ENCODE data around the gene GNAI3.
A peak's percentile ranks its signal among the peaks of the same experiment; 100 is the strongest.

Gene GNAI3

DNA sequence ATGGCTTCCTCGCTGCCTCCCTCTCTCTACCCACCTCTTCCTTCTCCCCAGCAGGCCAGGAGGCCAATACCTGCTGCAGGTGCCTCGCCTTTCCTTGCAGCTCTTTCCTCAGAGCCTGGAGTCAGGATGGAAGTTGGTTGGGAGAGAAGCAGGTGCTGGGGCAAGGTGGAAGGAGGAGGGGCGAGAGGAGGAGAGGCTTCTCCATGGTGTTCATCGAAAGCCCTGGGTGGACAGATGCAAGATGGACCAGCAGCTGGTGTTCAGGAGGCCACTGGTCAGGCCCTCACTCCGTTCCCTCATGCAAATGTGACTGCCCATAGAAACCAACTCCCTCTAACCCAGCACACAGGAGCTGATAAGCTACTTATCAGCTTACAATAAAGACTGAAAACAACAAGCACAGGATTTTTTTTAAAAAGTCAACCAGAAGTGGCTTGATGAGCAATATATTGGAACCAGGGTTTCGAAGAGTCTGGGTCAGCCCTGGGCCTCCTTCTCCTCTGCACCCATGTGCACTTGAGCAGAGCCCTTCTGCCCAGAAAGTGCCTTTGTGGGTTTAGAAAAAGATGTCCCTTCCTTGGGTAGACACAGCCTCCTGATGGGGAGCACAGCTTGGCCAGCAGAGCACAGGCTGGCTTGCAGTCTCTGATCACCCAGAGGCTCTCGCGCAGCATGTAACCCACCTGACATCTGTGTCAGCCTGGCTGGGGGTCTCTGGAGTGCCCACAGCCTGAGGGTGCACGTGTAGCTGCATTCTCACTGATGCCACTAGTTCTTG is 90.8 kb downstream of the GNAI3 start:
- no peak for DNase-seq

DNA sequence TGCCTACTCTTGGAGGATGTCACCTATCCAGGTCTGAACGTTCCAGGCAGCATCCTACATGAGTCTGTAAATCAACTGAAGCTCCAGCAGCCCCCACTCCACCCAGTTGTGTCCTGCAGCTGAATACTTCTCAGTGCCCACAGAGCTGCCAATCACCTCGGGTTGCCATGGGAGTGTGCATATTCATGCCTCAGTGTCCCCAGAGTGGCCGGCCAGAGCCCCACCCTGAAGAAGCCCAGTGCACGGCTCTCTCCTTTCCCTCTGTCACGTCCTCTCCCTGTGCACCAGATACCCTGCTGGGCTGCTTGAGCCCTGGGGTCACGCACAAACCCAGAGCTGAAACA is 91.4 kb downstream of the GNAI3 start:
- no peak for DNase-seq

DNA sequence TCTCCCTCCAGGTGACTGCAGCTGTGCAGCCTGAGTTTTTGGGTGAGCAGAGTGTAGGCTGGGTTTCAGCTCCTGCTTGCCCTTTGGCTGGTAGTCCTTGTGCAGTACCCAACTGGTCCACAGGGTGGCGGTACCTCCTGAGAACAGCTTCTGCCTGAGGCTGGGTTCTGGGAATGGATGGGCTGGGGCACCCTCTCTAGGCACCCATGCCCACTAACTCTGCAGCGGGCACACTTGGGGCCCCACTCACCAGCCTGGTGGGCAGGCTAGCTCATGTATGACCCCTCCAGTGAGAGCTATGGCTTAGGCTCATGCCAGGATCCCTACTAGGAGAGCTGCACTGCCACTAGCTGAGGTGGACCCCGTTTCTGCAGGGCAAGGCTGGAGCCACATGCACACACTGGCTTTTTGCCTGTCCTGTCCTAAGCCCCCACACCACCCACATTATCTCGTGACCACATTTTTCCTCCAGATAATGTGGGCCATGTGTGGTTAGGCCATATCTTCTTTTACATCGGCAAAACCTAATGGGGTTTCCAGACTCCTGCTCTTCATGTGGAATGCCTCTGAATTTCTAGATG is 92.0 kb downstream of the GNAI3 start:
- DNase-seq = peak; percentile 83 to 85

DNA sequence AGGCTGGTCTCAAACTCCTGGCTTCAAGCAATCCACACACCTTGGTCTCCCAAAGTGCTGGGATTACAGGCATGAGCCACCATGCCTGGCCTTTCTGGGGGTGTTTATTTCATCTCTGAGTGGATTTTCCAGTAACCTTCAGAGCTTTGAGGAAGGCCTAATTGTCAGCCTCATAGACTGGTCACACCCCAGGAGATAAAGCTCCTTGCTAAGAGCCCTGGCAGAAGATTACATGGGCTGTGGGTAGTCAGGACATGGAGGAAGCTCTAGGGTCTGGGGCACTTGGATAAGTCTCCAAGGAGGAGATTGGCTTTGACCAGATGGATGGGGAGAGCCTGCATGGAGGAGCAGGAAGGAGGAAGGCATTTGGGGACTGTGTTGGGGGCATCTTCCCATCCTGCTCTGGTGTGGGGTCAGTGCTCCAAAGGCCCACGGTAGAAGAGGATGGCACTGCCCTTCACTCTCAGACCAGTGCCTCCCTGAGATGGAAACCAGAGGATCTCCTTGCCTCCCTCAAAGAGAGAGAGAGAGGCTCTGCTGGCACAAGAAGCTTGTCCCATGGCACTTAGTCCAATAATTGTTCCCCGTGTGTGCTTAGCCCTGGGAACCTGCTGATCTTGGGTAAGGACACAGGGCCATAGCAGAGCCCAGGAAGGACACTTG is 92.8 kb downstream of the GNAI3 start:
- DNase-seq = no peak

DNA sequence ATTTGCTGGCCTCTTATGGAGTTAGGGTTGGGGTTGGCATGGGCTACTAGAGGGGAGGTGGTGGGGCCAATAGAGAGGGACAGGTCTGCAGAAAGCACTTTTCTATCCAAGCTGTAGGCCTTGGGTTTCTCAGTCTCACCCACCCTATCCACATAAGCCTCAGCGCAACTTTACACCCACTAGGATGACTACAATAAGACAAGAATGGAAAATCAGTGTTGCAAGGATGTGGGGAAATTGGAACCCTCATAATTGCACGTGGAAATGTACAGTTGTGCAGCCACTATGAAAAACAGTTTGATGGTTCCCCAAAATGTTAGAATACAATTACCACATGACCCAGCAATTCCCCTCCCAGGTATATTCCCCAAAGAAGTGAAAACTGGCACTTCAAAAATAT is 93.4 kb downstream of the GNAI3 start:
- peak; percentile 88 to 91 for DNase-seq

DNA sequence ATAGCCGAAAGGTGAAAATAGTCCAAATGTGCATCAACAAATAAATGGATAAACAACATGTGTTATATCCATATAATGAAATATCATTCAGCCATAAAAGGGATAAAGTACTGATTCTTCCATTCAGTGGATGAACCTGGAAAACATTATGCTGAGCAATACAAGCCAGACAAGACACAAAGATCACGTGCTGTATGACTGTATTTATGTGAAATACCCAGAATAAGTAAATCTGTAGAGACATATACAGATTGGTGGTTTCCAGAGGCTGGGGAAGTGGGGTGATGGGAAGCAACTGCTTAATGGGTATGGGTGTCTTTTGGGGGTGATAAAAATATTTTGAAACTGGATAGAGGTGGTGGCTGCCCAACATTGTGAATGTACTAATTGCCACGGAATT is 94.2 kb downstream of the GNAI3 start:
- peak; percentile 46 to 58 for DNase-seq

DNA sequence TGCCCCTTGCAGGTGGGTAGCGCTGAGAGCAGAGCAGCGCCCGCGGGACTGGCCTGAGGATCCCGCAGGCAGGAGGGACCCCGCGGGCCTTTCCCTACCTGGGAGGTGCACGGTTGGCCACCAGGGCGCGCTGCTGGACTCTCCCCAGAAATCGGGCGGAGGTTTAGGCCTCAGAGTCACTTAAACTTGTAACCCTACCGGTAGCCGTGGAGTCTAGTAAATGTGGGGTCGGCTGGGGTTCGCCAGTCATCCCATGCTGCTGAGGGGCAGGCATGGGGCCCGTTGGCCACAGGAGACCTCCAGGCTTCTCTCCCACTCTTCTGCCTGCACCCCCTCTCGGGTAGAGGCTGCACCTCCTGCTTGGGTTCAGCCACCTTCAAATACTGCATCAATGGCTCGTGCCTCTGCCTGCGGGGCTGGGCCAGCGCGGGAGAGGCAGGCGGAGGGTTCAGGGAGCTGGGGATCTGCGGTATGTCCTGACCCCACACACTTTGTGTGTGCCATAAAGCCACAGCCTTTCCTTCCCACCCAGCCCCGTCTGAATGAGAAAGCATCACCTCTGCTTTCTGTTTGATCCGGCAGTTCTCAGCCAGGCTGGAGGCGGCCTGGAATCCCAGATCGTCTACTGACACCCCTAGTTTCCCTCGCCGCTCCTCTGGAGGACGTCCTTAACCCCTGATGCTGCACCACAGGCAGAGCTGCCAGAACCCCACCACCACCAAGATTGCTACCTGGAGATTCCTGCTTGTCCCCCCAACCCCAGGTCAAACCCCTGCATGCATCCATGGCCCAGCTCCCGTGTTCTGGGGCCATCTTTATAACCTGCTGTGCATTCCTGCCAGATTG is 95.2 kb downstream of the GNAI3 start:
- DNase-seq = peak; percentile 73 to 82

DNA sequence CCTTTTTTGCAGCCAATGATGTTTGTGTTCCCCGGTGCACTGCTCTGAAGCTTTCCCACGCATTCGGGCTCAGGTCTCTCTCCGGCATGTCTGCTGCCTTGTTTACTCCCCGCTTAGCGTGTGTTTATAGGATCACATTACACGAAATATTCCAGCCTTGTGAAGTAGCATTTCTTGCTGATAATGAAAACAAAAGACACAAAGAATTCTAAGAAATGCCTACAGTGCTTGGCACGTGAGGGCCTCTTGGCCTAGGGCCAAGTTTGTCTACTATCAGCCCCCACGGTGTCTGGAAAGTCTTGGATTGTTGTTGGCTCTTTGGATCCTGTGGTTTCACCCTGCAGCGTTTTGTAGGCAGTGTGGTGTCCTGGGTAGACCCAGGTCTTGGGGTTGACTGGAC is 96.3 kb downstream of the GNAI3 start:
- no peak for DNase-seq

DNA sequence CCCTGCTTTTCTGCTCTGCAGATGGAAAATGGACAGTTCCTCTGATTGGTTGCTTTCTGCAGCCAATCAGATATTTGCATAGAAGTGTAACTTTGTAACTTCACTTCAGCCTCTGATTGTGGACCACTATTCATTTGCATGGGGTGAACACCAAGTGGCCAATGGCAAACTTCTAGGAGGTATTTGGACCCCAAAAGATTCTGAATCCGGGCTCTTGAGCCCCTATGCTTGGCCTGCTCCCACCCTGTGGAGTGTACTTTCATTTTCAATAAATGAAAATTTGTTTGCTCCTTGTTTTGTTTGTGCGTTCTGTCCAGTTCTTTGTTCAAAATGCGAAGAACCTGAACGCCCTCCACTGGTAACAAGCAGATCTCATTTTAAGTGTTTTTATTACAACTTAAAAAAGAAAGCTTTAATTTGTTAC is 101.1 kb downstream of the GNAI3 start:
- peak in 1 of 2 donors; percentile 28 for DNase-seq

DNA sequence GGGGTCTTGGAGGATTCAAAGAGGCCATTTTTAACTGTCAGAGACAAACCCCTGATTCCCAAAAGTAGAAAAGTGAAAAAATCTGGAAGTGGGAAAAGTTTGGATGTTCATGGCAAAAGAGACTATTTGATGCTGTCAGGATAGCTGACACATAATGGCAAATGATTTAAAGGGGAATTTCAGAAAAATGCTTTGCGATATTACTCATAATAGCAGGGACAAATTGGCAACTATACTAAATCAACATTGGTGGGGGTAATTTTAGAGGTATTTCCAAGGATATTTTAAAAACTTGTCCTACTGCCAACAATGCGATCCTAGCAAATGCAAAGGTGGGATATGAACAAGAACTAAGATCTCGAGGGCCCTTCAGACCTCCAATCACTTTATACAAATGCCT is 102.2 kb downstream of the GNAI3 start:
- DNase-seq = no peak

DNA sequence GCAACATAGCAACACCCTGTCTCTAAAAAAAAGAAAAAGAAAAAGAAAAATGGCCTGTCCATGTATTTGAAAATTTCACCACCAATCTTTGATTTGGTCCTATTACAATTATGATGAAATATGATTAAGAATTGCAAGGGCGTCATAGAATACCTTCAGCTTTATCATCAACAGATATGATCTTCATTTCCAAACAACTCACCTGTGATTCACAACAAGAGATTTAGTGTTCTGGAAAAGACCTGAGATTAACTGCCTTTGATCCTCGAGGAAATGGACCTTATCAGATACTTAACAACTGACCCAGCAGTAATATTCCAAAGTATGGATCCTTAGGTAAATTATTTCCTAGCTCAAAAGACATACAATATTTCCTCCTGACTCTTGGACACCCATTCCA is 104.0 kb downstream of the GNAI3 start:
- no peak for DNase-seq

DNA sequence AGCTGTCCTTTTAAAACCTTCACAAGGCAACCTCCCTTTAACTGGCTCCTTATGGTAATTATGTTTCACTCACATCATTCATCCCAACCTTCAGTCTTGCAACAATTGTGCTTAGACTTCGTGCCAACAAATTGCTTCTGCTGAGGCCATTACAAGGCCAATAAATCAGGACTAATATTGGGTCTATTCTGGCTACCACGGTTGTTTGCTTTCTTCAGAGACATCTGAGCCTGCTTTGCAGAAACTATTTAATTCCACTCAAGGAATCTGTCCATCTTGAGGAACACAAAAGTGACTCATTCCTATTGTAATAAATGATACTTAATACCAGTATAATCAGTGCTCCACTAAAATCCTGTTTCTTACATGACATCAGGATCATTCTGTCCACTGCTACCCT is 104.9 kb downstream of the GNAI3 start:
- DNase-seq = no peak

DNA sequence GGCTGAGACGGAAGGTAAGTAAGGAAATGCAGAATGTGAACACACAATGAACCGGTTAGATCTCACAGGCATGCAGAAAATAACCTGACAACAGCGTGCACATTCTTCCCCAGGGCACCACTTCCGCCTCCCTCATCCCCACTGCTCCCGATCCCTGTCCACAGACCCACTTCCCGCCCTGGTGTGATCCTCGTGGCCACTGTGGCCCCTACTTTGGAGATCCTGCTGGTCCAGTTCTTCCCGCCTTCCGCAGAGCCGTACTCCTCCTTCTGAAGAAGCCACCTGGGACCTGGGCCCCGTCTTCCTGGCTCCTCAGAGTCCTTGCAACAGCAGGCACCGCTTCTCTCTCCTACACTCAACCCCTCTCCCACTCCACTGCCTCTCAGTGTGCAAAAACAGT is 106.1 kb downstream of the GNAI3 start:
- no peak for DNase-seq

DNA sequence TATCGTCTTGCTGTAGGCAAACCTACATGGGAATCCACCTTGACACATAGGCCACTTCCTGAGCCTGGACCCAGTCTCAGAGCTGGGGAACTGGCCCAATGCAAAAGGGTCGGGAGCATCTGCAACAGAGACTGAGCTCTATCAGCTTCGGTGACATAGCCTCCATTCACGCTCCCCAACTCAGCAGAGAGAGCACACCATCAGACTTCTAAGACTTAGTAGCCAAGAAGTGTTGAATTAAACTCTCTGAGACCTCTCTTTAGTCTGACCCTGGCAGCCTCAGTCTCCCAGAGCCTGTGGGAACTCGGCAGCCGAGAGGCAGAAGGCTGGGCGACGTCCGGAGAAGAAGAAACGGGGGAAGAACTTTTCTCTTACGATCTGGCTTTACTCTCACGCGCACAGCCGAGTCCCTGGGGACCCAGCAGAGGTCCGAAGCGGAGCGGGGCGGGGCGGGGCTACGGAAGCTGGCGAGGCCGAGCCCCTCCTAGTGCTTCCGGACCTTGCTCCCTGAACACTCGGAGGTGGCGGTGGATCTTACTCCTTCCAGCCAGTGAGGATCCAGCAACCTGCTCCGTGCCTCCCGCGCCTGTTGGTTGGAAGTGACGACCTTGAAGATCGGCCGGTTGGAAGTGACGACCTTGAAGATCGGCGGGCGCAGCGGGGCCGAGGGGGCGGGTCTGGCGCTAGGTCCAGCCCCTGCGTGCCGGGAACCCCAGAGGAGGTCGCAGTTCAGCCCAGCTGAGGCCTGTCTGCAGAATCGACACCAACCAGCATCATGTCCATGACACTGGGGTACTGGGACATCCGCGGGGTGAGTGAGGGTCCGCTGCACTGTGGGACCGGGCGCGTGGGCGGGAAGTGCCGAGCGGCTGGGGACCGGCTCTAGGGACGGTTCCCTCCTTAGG is 107.5 kb downstream of the GNAI3 start, which contains the start of gene GSTM4:
TSS of gene GSTM4 (plus strand) at position 485 of the 905 bp plus-strand sequence. CDS start at position 776, 291 bp downstream.
- peak; percentile 71 to 84 for DNase-seq

DNA sequence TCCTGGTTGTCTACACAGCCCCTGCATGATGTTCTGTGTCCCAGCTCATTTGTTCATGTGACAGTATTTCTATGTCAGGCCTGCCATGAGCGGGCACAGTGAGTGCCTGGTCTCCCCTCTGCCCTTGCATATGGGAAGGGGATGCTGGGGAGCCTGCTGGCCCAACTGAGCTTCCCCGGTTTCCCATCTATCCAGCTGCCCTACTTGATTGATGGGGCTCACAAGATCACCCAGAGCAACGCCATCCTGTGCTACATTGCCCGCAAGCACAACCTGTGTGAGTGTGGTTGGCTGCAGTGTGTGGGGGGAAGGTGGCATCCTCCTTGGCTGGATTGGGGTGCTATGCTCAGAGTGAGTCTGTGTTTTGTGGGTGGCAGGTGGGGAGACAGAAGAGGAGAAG is 109.0 kb downstream of the GNAI3 start:
- DNase-seq = no peak

DNA sequence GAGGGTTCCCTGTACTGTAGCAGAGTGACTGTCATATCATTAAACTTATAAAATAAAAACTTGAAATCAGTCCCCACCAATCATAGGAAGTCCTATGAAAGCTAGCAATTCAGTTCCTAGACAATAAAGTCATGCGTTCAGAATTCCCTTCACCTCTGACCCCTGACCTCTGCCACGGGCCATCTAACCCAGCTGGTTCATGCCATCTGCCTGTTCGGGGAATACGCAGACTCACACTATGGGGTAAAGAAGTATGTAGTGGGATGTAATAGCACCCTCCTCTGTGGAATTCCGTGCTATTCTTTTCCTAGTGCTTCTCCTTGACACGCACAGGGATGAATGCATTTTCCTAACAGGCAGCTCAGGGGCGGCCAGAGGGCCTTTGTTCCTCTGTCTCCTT is 109.6 kb downstream of the GNAI3 start:
- DNase-seq = no peak

DNA sequence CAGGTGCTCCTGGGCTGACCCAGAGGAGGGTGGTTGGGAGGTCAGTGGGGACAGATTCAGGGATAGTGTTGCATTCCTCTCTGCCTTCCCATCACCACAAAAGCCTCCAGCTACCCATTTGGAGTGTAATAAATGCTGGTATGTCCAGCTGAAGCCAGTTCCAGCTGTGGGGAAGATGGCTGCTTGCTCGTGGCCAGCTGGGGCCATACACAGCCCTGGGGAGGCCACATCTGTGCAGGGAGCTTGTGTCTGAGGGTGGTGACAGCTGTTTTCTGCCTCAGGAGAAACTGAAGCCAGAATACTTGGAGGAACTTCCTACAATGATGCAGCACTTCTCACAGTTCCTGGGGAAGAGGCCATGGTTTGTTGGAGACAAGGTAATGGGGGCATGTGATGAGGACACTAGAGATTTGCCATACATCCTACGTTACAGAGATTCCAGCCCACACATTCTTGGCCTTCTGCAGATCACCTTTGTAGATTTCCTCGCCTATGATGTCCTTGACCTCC is 110.2 kb downstream of the GNAI3 start:
- peak in 1 of 2 donors; percentile 41 for DNase-seq

DNA sequence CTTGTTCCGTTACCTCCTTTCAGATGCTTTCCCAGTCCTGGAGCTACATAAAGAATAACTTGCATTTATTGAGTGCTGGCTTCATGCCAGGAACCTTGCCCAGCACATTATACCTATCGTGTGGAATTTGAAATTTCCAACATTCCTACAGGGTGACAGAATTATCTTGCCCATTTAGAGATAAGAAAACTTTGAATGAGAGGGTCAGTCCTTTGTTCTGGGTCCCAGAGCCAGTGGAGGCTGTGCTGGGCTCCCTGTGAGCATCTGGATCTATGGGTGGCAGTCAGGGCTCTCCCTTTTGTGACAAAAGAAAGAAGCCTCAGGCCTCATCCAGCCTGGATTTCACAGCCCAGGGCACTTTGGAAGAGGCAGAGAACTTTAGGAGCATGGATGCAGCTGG is 110.7 kb downstream of the GNAI3 start:
- DNase-seq = no peak

DNA sequence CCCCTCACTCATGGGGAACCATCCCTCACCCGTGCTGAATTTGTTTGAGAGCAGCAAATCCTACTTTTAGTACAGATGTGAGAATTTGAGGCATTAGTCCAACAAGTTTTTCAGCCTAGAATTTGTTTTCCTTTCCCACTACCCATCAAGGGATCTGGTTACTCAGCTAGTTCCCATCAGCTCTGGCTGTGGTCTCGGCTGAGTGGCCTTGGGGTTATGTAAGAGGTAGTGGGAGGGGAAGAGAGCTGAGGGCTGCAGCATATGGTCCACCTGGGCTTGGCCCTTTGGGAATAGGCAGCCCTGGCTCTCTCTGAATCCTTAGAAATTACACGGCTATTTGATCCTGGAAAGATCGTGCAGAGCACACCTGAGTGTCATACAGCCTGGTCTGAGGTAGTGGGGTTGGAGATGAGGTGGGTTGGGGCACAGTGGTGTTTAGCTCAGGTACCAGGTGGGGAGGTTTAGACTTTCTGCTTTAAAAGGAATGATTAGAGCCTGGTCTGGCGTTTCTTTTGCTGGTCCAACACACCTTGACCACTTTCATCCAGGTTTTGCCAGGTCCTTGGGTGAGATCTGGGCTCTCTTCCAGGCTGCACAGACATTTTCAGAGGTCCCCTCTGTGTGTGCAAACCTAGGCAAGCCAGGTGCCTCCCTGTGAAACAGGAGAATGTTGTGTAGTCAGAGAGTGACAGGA is 111.7 kb downstream of the GNAI3 start:
- peak; percentile 20 to 53 for DNase-seq

DNA sequence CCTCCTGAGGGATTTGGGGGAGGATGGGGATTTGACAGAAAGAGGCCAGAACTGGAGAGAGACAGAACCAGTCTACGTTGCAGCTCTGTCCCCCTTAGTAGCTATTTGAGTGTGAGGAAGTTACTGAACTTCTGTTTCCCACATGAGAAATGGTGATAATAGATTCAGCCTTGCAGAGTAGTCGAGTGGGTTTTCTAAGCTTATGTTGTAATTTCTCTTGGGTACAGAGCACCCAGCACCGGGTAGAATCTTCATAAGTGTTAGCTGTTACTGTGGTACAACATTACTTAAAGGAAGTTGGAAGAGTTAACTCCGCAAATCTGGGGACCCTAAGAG is 112.2 kb downstream of the GNAI3 start:
- DNase-seq = peak; percentile 24 to 36

DNA sequence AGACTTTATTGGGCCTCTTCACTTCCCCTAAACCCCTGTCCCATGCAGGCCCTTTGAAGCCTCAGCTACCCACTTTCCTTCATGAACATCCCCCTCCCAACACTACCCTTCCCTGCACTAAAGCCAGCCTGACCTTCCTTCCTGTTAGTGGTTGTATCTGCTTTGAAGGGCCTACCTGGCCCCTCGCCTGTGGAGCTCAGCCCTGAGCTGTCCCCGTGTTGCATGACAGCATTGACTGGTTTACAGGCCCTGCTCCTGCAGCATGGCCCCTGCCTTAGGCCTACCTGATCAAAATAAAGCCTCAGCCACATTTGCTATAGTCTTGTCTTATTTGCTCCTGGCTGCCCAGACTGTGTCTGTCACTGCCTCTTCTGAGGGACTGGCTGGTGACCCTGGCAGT is 113.0 kb downstream of the GNAI3 start:
- no peak for DNase-seq

Data from inflammatory macrophage (primary cell).